ENCODE data around the gene NEK11. TPM values are rescaled to one million over a fixed set of nuclear protein-coding genes. Genes with fewer than 3 reads are reported as not detected.

NEK11 gene
- total RNA-seq, 1 experiment from 2014 or later = 13.2 TPM

GRCh38 chr3:131109156-131109555 is 82.5 kb downstream of the NEK11 start:
- Histone ChIP-seq H4K20me1 (ENCODE audit: insufficient read depth) (no peaks in the 10 kb centered on the region), H3K36me3 (ENCODE audit: low read depth) (no peaks in the 10 kb centered on the region), H3K4me3 (no peak overlapping the region), H2AFZ (no peak overlapping the region), H3K9me3 (ENCODE audit: insufficient read depth, low read depth) (no peaks in the 10 kb centered on the region), H3K9me2 (ENCODE audit: insufficient read depth) (no peaks in the 10 kb centered on the region), H3K4me1 (replicated peaks; ENCODE audit: insufficient read depth) (0 out of 2 replicates have a peak, but pooled peaks cover 4% of the 10 kb centered on the region), H3K4me2 (no peak overlapping the region), H3K27me3 (ENCODE audit: insufficient read depth, low read depth) (no peaks in the 10 kb centered on the region), H3K79me2 (ENCODE audit: low read depth) (no peaks in the 10 kb centered on the region), H3K27ac (no peak overlapping the region), H3F3A (ENCODE audit: insufficient read depth, low read depth) (no peaks in the 10 kb centered on the region)
- ChIA-PET CTCF (no interaction called here), POLR2A (ENCODE audit: unreplicated experiment) (no interaction called here)
- no TSS peak for BruUV-seq (replicated peaks)
- intact Hi-C loops (cut with micrococcal nuclease; ENCODE audit: unreplicated experiment) = no loop called here
- no peak for DNase-seq
- TF ChIP-seq CTCF (conservative IDR thresholded peaks at IDR 0.05) (no peak), EZH2 (IDR thresholded peaks at IDR 0.05; ENCODE audit: low read depth) (no peak)

GRCh38 chr3:131110087-131110486 is 83.4 kb downstream of the NEK11 start:
- no TSS peak for BruUV-seq (replicated peaks)
- Histone ChIP-seq H3K27ac (no peak overlapping the region), H3K4me1 (replicated peaks; ENCODE audit: insufficient read depth) (0 out of 2 replicates have a peak, but pooled peaks cover 4% of the 10 kb centered on the region), H3K27me3 (ENCODE audit: insufficient read depth, low read depth) (no peaks in the 10 kb centered on the region), H3K36me3 (ENCODE audit: low read depth) (no peaks in the 10 kb centered on the region), H3K79me2 (ENCODE audit: low read depth) (no peaks in the 10 kb centered on the region), H3K4me3 (no peak overlapping the region), H3K9me3 (ENCODE audit: insufficient read depth, low read depth) (no peaks in the 10 kb centered on the region), H3K9me2 (ENCODE audit: insufficient read depth) (no peaks in the 10 kb centered on the region), H4K20me1 (ENCODE audit: insufficient read depth) (no peaks in the 10 kb centered on the region), H3K4me2 (no peak overlapping the region), H2AFZ (no peak overlapping the region), H3F3A (ENCODE audit: insufficient read depth, low read depth) (no peaks in the 10 kb centered on the region)
- TF ChIP-seq EZH2 (IDR thresholded peaks at IDR 0.05; ENCODE audit: low read depth) (no peak), CTCF (conservative IDR thresholded peaks at IDR 0.05) (no peak)
- intact Hi-C loops (cut with micrococcal nuclease; ENCODE audit: unreplicated experiment) = no loop called here
- DNase-seq = peak; percentile 7 to 39
- ChIA-PET CTCF (interaction anchor here (0.6 kb wide), 1 partner anchor 848 kb away, joined by 3 read pairs; no protein-coding TSS in a partner anchor), POLR2A (ENCODE audit: unreplicated experiment) (interaction anchor here (0.6 kb wide), 1 partner anchor 109 kb away, joined by 10 read pairs; no protein-coding TSS in a partner anchor)

DNA sequence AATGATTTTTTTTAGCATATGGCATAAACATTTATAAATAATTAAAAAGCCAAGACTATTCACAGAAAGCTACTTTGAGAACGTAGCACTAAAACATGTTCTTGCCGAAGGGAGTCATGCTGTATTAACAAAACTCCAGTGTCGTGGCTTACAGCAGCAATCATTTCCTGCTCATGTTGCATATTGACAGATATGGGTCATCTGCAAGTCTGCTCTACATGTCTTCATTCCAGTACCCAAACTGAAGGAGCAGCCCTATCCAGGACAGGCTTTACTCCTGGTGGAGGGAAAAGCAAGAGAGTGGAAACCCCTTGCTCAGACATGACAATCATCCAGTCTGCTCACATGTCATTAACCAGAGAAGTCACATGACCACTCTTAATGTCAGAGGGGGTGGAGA is 87.6 kb downstream of the NEK11 start:
- Histone ChIP-seq H3F3A (ENCODE audit: insufficient read depth, low read depth) (no peaks in the 10 kb centered on the region), H4K20me1 (ENCODE audit: insufficient read depth) (no peaks in the 10 kb centered on the region), H3K9me3 (ENCODE audit: insufficient read depth, low read depth) (no peaks in the 10 kb centered on the region), H3K36me3 (ENCODE audit: low read depth) (no peaks in the 10 kb centered on the region), H3K4me2 (no peak overlapping the region), H3K4me3 (no peak overlapping the region), H3K27me3 (ENCODE audit: insufficient read depth, low read depth) (no peaks in the 10 kb centered on the region), H3K4me1 (replicated peaks; ENCODE audit: insufficient read depth) (0 out of 2 replicates have a peak, but pooled peaks cover 4% of the 10 kb centered on the region), H3K79me2 (ENCODE audit: low read depth) (no peaks in the 10 kb centered on the region), H3K27ac (no peak overlapping the region), H3K9me2 (ENCODE audit: insufficient read depth) (no peaks in the 10 kb centered on the region), H2AFZ (no peak overlapping the region)
- BruUV-seq (replicated peaks) = no TSS peak
- POLR2A ChIA-PET (ENCODE audit: unreplicated experiment) = no interaction called here
- TF ChIP-seq CTCF (conservative IDR thresholded peaks at IDR 0.05) (no peak), EZH2 (IDR thresholded peaks at IDR 0.05; ENCODE audit: low read depth) (no peak)
- CTCF ChIA-PET = no interaction called here
- no peak for DNase-seq
- intact Hi-C loops (cut with micrococcal nuclease; ENCODE audit: unreplicated experiment) = no loop called here

Measured in PC-9 (cell line).